ENCODE data around the gene ATP10D.

The ATP10D gene

DNA sequence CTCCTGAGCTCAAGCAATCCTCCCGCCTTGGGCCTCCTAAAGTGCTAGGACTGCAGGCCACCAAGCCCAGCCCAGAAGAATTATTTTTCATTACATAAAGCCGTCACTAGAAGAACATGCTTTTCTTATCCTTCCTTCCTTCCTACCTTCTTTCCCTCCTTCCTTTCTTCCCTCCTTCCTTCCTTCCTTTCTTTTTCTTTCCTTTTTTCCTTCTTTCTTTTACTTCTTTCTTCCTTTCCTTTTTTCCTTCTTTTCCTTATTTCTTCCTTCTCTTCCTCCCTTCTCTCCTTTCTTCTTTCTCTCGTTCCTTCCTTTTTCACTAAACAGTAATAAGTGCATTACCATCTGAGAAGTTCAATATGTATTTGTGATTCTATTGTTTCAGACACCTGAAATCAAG, 121.4 kb downstream of the ATP10D start:
- no peak for DNase-seq

DNA sequence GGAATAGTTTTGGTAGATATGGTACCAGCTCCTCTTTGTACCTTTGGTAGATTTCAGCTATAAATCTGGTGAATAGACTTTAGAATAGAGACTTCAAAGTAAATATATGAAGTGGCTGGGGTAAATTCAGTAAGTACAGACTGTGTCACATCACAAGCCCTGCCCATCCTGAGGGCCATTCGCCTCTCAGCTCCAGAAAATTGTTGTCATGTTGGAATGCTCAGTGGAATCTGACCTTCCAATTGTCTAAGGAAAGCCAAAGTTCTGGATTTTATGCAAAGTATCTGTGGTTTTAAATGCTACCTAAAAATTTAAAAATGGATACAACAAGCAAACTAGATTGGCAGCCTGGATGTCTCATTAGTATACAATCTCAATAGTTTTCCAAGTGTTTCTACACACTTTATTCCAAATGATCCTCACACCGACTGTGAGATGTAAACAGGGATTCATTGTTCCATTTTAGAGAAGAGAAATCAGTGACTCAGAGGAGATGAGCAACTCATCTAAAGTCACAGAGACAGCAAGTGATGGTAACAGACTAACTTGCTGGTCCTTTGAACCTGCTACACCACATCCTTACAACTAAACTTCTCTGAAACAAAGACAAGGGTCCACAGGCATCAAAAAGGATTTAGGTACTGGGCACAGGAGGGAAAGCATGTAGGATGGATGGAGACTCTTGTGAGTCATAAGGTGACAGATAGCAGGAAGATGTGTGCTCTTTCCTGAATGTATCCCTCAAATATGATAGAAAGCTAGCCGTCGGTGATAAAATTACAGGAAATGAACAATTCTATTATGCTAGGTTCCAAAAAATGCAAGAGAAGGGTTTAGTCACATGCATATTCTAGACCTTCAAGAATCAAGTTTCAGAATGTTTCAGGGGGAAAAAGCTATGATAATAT, 127.3 kb downstream of the ATP10D start:
- no peak for DNase-seq

DNA sequence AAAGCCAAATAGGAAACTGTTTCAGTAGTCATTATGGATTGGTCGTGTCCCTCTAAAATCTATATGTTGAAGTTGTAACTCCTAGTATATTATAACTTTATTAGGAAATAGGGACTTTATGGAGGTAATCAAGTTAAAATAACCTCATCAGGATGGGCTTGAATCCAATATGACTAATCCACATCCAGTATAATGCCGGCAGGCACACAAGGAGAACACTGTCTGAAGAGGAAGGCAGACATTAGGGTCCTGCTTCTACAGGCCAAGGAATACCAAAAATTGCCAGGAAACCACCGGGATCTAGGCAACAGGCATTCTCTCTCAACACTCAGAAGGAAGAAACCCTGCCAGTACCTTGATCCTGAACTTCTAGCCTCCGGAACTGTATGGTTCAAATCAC, 130.3 kb downstream of the ATP10D start:
- DNase-seq, result no peak

DNA sequence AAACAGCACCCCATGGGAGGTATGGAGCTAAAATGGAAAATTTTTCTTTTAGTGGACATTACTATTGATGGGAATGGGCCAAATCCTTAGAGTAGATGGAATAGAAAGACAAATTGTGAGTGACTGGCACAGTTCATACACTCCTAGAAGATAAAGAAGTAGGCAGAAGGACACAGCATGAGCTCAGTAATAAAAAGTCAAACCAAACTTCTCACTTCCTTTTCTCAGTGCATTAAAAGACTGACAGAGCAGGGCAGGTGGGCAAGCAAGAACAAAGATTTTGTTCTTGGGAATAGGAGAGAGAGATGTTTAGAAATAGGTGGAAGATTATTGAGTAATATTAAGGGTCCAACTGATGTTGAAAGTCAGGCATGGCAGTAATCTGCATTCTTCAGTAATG, 132.5 kb downstream of the ATP10D start:
- no peak for DNase-seq

DNA sequence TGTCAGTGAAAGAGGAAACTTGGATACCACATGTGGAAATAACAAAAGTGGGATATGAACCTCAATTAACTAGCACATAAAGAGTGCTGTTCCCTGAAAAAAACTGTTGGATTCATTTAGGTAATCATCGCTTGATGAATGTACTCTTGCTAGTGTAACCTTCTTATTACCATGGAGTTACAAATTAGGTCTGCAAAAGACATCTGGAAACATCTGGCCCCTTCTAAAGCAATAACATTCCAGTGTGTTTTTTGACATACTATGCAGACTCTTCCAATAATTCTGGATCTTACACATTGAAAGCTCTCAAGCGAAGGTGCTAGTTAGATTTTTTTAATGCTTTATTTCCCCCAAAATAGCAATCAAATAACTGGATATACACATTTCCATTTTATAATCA, 134.6 kb downstream of the ATP10D start:
- DNase-seq, result no peak

DNA sequence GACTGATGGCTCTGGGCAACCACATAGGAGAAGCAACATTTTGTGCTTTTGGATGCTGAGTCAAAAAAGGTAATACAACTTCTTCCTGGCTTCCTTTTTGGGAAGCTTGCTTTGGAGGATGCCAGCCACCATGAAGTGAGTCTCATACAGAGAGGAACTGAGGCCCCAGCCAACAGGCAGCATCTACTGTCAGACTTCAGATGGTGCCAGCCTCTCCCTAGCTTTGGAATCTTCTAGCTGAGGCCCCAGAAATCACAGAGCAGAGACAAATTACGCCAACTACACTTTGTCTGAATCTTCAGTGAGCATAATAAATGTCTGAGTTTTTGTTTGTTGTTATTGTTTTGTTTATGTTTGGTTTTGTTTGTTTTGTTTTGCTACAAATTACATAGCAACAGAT, 136.1 kb downstream of the ATP10D start:
- DNase-seq, result no peak

DNA sequence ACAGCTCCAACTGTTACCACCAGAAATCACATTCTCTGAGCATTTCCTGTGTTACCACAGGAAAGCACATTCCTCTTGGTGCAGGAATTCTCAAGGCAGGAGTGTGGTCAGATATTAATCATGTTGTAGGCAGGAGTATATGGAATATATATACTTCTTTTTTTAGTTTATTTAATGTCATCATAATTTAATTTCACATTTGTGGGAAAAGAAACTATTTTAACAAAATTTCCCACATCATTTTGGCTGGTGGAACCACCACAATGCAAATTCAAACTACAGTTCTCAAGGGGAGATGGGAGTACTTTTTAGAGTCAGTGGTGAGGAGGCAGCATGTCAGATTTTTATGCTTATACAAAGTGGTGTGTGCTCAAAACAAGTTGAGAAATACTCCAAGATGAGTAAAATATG, 139.0 kb downstream of the ATP10D start:
- DNase-seq, result no peak

DNA sequence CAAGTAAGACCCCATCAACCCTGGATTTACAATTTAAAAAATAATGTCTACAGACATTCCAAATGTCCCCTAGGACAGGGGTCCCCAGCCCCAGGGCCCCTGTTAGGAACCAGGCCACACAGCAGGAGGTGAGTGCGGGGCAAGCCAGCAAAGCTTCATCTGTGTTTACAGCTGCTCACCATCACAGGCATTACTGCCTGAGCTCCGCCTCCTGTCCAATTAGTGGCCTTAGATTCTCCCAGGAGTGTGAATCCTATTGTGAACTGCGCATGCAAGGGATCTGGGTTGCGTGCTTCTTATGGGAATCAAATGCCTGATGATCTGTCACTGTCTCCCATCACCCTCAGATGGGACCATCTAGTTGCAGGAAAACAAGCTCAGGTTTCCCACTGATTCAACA, 146.1 kb downstream of the ATP10D start:
- no peak for DNase-seq

DNA sequence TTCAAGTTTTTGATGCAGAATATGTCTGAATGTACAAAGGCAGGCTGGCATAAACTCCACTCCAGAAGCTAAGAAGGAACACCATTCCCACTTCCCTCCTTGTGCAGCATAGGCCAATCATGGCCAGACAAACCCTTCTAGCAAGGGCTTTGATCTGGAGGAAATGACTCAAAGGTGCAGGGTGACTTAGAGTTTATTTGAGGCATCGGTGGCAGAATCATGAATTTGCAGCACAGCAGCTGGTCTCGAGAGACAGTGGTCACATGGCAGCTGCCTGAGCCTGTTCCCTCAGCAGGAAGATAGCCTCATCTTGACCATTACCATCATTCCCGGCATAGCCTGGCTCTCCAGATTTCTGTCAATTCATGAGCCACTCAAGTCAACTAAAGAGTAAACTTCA, 154.5 kb downstream of the ATP10D start:
- peak; percentile 54 for DNase-seq

DNA sequence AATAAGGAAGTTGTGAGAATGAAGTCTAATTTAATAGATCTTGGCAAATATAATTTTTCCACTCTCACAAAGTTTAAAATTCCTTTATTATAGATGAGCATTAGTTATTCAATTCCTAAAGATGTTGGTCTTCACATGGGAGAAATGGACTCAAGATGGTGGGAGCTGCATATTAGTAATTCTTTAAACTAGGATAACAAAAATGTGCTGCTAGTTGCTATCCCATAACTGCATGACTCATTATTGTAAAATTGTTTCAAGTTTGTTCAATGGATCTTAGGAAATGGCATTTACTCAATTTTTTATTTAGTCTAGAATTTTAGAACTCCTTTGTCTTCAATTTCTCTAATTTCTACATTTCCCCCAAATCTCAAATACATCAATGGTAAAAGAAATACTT, 155.8 kb downstream of the ATP10D start:
- no peak for DNase-seq

DNA sequence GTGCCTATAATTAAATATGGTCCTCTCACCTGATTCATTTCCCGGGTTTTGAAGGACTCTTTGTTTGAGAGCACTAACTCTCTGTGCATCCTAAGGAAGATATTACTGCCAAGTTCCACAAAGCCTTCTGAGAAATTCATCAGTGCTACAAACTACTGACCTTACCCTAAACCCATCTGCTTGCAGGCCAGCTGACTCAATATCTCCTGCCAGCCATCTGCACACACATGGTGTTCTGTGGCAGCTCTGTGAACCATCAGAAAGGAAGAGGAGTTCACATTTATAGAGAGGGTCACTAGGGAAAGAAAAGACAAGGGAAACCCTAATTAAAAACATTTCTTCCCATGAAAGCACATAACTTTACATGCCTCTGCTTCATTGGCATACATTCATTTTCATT, 156.7 kb downstream of the ATP10D start:
- DNase-seq, result no peak

DNA sequence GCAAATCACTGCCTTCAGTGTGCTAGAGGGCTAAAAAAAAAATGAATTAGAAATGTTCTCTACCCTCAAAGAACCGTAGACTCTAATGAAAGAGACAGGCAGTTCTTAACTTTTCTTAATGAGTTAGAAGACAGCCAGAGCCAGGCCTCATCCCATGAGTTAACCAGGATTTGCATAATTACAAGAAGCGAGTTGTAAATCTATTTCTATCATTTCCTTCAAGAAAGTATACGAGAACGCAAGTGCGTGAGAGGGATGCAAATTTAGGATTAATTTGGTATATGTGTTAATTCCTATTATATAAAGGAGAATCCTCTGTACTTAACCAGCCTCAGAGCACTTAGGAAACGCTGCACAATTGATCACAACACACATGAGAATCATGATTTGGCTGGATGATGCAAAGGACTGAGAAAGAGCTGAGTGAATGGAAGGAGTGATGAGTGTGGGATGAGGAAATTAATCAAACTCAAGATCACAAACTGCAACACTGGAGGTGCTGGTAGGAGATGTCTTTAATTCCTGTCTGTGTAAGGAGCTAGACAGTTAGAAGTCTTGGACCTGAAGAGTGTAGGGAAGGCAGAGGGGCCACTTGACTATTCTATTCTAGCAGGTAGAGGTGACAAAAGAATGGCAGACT, 157.2 kb downstream of the ATP10D start:
- no peak for DNase-seq
